HG03575 (cell line): ENCODE measurements around the gene RNF10.
"Not testable (repeated sequence)": the region's sequence is repeated elsewhere in the genome, so short reads cannot be mapped to it uniquely, and the experiment has no call there.

Experiments
- ATAC-seq: cut with Tn5 transposase; IDR thresholded peaks from one replicate; pipeline ENCODE4 v1.9.1; 2021; ENCODE audit not compliant: unreplicated experiment, insufficient number of reproducible peaks, low FRiP score; ENCODE audit errors: extremely low read depth

RNF10 gene

DNA sequence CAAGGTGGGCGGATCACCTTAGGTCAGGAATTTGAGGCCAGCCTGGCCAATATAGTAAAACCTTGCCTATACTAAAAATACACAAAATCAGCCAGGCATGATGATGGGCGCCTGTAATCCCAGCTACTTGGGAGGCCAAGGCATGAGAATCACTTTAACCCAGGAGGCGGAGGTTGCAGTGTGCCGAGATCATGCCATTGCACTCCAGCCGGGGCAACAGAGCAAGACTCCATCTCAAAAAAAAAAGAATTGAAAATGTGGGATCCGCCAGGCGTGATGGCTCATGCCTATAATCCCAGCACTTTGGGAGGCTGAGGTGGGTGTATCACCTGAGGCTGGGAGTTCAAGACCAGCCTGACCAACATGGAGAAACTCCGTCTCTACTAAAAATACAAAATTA, 14.8 kb upstream of the RNF10 start:
- ATAC-seq = not testable (repeated sequence)

DNA sequence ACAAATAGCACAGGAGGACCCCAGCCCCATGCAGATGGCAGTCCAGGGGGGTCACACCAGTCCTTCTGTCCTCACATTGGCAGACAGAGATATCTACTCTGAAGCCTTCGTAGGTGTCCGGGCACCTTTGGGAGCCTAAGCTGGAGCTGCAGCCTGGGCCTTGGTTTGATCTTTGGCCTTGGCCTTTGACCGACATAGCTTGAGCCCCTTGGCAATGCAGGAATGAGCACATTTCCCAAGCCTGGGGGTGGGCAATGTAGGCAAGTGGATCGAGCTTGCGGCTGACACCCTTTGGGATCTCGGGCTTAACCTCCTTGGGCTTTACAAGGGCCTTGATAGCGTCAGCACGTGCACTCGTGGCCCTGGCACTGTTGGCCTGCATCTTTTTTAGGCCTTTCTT, 11.6 kb upstream of the RNF10 start:
- ATAC-seq = no peak

DNA sequence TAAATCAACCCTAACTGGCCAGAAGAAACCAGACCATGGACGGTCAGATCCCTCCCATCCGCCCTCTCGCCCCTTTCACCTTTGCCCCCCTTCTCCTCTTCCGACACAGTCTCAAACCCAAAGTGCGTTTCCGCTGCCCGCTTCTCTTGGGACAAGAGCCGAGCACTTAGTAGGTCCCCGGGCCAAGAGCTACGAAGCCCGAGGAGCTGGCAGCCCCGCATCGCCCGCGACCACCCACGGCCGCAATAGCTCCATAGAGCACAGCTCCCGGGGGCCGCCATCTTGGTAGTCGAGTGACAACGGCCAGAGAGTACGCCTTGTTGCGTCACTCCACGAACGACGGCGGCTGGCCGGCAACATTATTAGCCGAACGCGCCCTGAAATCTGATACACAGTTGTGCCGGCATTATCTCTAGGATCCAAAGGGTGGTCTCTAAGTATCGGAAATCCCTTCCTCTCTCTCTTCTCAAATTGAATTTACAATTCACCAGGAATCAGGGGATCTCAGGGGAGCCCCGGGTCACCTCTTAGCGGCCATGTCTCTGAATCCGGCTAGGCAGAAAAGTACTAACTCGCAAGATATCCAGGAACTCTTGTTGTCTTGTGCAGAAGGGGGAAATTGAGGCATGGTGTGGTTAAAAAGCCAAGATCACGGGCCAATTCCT, 5.2 kb upstream of the RNF10 start, which contains the start of gene COQ5:
COQ5 (minus strand) TSS at position 298 of the 665 bp plus-strand sequence; CDS start at position 281, 17 bp downstream.
- no peak for ATAC-seq

DNA sequence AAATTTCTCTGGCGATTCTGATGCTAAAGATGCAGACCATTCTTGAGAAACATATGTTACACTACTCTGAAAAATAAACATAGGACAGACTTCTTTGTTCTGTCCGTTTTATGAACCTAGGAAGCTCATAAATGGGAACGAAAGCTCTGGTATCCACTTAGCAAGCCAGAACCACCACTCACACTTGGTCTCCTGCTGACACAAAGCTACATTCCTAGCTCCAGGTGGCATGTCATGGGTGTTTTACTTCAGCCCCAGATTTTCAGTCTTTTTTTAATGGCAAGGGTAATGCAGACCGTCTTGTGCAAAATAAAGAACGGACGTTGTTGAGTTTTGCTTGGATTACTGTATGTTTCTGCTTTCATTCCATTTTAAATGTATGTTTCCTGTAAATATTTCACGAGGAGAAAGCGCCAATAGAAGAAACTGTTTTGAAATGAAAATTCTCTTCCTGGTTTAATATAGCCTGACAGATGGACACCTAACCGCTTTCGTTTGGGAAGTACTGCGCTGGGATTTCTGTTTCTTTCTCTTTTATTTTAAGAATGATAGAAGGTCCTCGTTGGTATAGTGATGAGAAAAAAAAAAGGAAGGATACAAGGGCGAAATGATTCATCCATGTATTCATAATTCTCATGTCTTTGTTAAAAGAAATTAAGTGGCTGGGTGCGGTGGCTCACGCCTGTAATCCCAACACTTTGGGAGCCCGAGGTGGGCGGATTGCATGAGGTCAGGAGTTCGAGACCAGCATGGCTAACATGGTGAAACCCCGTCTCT, 4.3 kb upstream of the RNF10 start:
- ATAC-seq = no peak

DNA sequence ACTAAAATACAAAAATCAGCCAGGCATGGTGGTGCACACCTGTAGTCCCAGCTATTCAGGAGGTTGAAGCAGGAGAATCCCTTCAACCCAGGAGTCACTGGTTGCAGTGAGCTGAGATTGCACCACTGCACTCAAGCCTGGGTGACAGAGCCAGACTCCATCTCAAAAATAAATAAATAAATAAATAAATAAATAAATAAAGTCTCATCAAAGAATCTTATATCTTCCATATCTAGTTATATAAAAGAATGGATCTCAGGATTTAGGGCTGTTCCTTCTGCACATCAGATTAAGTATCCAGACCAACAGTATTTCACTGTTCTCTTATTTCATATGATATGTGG, 3.8 kb upstream of the RNF10 start:
- not testable (repeated sequence) for ATAC-seq

DNA sequence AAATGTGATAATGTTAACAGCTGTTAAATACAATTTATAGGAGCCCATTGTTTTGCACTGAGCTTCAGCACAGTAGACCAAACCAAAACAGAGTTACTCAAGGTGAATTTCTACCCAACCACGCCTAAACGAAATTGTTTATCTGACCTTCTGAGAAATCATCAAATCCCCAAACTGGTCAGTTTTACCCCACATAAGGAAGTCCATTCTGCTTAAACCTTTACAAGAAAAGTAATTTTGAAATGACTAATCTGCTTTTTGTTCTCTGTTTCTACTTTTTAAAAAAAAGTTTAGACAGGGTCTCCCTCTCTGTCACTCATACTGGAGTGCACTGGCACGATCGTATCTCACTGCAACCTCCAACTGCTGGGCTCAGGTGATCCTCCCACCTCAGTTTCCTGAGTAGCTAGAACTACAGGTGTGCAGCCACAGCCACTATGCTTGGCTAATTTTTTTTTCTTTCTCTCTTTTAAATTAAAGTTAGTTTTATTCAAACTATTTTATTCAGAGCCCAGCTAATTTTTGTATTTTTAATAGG, 1.4 kb upstream of the RNF10 start:
- no peak for ATAC-seq

DNA sequence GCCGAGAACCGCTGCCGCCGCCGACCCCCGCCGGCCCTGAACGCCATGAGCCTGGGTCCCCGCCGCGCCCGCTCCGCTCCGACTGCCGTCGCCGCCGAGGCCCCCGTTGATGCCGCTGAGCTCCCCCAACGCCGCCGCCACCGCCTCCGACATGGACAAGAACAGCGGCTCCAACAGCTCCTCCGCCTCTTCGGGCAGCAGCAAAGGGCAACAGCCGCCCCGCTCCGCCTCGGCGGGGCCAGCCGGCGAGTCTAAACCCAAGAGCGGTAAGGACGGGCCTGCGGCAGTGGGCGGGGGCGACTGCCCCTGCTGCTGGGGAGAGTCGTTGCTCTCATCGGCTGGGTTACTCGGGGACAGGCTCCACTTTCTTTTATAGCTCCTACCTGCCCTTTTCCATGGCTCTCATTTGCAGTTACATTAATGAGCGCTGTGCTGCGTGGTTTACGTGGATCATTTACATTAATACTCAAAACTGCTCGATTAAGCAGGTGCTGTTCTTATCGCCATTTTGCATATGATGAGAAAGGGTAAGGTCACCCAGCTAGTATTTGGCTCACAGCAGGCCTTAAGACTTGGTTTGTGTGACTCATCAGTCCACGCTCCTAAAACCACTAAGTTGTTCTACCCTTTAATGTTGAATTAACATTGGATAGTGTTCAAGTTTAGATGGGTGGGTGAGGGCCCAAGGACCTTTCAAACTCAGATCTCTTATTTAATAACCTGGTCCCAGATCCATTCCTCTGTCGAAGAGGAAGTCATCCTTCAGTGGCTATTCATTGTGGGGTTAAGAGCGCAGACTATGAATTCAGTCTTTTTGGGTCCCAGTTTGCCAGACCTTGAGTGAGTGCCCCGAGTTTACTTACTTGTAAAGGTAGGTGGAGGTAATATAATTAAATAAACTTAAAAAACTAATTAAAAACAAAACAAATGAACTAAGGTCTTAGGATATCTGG, 823 bp downstream of the RNF10 start:
- ATAC-seq = no peak

DNA sequence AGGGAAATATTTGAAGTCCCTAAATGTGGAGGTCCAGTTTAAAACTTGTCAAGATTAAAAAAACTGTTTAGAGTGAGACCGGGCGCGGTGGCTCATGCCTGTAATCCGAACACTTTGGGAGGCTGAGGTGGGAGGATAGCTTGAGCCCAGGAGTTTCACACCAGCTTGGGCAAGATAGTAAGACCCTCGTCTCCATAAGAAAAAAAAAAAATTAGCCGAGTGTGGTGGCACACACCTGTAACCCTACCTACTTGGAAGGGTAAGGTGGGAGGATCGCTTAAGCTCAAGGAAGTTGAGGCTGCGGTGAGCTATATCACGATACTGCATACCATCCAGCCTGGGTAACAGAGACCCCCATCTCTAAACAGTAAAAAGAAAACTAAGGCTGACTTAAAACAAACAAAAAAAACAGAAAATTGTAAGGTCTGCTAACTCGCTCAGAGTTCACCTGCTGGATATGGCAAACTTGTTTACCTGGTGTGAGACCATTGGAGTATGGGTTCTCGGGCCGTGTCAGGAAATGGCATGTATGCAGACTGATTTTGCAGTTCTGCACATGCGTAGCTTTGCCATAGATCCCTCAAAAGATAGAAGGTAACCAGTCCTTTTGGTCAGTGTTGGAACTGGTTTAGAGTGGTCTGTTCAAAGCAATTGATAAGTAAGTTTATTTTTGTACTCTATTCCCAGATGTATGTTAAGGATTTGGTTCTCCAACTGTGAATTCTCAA, 2.1 kb downstream of the RNF10 start:
- no peak for ATAC-seq

DNA sequence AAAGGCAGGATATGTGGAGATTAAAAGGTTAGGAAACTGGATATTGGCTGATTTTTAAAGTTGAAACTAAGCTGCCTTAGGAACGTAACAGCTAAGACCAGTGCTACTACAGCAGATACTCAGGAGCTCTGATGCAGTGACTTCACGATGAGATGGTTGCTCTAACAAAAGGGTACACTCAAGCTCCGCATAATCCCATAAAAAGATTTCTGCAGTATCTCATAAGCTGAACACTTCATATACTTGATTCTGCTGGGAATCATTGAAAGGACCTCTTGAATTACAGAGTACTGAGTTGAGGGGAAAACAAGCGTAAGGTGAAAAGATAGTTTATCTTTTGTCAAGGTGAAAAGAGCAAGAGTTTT, 3.7 kb downstream of the RNF10 start:
- no peak for ATAC-seq

DNA sequence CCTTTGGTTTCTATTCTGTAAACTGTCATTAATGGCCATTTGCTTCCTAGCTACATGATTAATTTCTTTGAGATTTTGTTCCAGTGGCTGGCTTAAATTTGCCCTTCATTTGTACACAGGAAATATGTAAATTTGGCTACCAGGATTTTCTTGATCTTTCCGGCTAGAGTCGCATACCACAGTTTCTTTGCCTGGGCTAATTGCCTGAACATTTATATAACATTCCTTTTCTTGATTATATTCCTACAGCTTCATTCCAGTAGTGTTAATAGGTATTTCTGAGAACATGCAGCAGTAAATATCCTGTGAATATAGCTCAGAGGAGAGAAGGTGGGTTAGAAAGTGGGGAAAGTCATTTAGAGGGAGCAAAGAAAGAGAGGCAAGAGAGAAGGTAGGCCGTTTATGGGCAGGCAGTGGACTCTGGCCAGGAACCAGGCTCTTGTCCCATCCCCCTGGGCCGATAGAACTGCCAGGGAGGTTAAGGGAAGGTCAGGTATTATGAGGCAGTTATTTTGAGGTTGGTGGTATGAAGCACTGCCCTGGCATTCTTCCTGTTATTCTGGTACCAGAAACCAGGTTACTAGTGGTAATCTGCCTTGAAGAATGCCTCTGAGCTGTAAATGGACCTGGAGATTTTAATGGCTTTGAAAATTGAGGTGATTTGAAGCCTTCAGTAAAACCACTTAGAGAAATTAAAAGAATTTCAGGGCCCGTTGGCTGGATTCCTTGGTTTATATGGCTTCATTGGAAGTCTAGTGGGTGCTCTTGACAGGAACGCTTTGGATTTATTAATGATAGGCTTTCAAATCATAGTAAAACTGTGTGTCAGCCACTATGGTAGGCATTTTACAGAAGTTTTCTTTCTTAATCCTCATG, 4.4 kb downstream of the RNF10 start:
- no peak for ATAC-seq

DNA sequence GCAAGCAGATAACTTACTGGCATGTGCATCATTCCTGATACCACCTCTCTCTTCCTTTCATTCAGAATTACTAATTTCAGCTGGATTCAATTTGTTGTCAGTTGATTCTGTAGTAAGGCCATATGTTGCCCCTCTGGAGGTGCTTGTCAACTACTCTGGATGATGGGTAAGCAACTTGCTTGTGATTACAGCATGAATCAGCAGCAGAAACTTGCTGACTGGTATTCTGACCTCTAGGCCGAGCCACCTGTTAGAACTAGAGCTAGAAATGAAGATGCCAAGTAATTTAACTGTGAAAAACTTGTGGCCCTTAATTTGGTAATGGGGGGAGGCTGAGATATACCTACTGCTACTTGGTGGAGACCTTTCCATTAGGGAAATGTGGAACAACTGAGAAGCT, 5.1 kb downstream of the RNF10 start:
- no peak for ATAC-seq

DNA sequence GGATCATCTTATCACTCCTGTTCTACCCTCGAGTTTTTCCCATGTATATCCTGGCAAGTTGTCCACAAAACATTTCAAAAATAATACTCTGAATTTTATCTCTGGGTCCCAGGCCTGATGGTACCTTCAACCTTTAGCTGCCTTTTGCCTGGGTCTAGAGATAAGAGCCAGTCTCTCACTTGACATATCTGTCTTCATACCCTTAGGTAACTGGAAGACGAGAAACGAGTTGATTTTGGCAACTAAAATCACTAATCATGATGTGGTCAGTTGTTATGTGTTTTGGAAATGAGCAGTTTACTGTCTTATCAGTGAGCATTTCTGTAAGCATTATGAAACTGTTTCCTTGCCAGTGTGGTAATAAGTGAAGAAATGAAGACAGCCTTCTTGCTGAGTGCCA, 6.3 kb downstream of the RNF10 start:
- ATAC-seq = no peak

DNA sequence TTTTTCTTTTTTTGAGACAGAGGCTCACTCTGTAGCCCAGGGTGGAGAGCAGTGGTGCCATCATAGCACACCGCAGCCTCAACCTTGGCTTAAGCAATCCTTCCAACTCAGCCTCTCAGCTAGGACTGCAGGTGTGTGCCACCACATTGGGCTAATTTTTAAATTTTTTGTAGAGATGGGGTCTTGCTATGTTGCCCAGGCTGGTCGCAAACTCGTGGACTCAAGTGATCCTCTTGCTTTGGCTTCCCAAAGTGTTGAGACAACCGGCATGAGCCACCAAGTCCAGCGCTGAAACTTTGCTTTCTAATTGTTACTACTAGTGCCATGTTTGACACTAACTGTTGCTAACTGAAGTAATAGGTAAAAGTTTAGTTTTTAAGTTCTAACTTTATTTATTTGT, 8.0 kb downstream of the RNF10 start:
- no peak for ATAC-seq

DNA sequence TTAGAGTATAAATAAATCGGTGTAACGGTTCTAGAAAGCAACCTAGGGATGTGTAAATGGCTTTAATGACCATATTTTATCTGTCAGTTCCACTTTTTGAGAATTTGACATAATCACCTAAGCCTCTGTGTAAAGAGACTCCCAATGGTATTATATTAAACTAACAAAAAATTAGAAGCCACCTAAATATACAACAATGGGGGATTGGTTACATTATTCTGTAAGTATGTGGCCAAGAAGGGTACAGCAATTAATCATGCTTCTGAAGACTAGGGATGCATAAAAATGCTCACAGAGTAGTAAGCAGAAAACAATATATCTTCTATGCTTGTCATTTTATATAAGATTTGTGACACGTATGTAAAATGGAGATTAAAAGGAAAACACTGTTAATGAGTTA, 10.5 kb downstream of the RNF10 start:
- ATAC-seq = no peak

DNA sequence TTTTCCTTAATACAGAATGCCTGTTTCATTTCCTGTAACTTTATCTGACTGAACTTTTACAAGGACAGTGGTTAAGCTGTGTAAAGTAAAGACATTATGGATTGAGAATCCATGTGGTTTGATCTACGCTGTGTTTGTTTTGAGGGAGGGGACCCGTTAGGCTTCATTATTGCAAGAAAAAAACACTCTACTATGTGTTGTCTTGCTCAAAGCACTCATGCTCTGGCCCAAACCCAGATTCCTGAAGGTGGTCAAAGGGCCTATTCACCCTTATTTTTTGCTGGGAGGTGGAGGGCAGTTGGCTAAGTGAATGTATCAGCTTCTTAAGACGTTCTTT, 11.9 kb downstream of the RNF10 start:
- ATAC-seq = no peak

DNA sequence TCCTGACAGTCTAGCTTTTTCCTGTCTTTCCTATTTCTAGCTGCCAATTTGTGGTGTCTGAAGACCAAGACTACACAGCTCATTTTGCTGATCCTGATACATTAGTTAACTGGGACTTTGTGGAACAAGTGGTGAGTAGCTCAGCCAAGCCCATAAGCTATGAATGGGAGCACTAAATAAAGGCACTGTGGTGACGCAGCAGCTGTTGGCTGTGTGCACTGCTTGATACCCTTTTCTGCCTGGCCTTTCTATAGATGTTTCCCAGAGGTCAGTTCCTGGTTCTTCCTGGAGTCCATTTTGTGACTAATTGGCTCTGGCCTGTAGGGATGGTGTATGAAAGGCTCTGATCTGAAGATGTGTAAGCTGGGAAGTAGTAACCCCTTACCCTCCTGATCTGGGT, 20.5 kb downstream of the RNF10 start:
- ATAC-seq = no peak

DNA sequence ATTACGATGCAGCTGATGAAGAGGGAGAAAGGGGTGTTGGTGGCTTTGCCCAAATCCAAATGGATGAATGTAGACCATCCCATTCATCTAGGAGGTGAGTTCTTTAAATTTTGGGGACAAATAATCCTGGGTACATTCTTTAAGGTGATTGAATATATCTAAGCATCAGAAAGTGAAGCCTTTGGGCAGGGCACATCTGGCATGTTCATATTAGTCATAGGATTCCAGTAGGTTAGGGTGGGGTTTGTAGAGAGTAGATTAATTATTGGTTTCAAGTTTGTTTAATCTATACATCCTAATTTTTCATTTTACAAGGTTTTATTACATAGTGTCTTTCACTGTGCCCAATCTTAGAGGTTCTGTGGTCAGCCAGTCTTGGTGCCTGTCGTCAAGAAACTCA, 23.4 kb downstream of the RNF10 start:
- no peak for ATAC-seq

DNA sequence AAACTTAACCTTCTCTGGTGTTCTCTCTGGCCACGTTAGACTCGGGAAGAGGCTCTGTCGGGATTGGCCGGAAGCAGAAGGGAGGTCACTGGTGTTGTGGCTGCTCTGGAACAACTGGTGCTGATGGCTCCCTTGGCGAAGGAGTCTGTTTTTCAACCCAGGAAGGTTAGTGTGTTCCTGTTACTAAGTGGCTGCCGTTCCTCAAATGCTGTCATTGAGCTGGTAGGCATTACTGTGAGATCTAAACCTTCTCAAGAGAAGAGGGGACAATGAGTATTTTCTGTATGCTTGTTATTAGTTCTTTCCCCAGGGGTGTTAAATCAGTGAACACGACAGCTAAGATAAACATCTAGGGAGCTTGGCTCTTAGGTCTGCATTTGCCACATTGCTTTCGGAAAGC, 28.8 kb downstream of the RNF10 start:
- no peak for ATAC-seq
